ENCODE results near the gene SLC12A8.
A peak's percentile ranks its signal among the peaks of the same experiment; 100 is the strongest.

SLC12A8 gene

GRCh38 chr3:125054449-125055329, 157.9 kb downstream of the SLC12A8 start:
- TF ChIP-seq POLR2A (IDR thresholded peaks at IDR 0.05; ENCODE audit: low read depth, low read length) (no peak), POLR2AphosphoS5 (IDR thresholded peaks at IDR 0.05; ENCODE audit: low read depth, low read length) (peak; percentile 20; the same call in 1 of the 2 replicates)
- no peak for DNase-seq (ENCODE audit: insufficient read length)
- FAIRE-seq: peak; percentile 75

- DNase-seq (ENCODE audit: insufficient read length) (no peak), FAIRE-seq (peak; percentile 79)
- TF ChIP-seq TAF1 (IDR thresholded peaks at IDR 0.05; ENCODE audit: borderline replicate concordance, low read depth, low read length) (no peak), POLR2A (IDR thresholded peaks at IDR 0.05; ENCODE audit: low read depth, low read length) (no peak), POLR2AphosphoS5 (IDR thresholded peaks at IDR 0.05; ENCODE audit: low read depth, low read length) (no peak)
Measured at GRCh38 chr3:125054062-125054448, 158.5 kb downstream of the SLC12A8 start.

- no peak for FAIRE-seq
- TF ChIP-seq POLR2AphosphoS5 (IDR thresholded peaks at IDR 0.05; ENCODE audit: low read depth, low read length) (no peak), POLR2A (IDR thresholded peaks at IDR 0.05; ENCODE audit: low read depth, low read length) (no peak)
- DNase-seq (ENCODE audit: insufficient read length): no peak
Measured at GRCh38 chr3:125053304-125053699, 159.2 kb downstream of the SLC12A8 start.

DNA sequence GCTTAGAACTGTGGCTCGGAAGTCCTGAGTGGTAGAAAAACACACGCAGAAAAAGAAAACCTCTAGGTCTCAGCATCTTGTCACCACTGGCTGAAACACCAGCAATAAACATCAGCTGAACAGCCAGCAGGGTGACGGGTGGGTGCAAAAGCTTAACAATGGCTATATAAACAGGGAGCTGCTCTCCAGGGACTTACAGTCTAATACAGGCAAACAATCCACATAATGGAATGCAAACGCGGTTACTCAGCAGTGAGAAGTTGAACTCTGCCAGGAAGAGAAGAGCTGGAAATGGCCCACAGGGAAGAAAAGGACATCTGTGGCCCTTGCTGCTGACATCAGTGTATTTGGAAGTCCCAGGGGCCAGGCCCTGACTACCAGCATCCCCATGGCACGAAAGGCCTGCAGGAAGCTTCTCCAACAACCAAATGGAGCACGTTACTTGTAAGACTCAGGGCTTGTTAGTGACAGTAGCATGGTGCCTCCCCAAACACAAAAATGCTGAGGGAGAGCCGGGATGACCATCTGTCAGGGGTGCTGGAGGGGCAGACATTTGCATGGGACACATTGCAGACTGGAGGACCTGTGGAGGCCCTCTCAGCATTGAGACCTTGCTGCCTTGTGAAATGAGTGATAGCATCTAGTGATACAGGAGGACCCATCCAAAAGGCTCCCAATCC, 159.8 kb downstream of the SLC12A8 start:
- DNase-seq (ENCODE audit: insufficient read length) (no peak), FAIRE-seq (peak; percentile 42)
- TF ChIP-seq TAF1 (IDR thresholded peaks at IDR 0.05; ENCODE audit: borderline replicate concordance, low read depth, low read length) (no peak), POLR2A (IDR thresholded peaks at IDR 0.05; ENCODE audit: low read depth, low read length) (no peak), POLR2AphosphoS5 (IDR thresholded peaks at IDR 0.05; ENCODE audit: low read depth, low read length) (no peak)

DNA sequence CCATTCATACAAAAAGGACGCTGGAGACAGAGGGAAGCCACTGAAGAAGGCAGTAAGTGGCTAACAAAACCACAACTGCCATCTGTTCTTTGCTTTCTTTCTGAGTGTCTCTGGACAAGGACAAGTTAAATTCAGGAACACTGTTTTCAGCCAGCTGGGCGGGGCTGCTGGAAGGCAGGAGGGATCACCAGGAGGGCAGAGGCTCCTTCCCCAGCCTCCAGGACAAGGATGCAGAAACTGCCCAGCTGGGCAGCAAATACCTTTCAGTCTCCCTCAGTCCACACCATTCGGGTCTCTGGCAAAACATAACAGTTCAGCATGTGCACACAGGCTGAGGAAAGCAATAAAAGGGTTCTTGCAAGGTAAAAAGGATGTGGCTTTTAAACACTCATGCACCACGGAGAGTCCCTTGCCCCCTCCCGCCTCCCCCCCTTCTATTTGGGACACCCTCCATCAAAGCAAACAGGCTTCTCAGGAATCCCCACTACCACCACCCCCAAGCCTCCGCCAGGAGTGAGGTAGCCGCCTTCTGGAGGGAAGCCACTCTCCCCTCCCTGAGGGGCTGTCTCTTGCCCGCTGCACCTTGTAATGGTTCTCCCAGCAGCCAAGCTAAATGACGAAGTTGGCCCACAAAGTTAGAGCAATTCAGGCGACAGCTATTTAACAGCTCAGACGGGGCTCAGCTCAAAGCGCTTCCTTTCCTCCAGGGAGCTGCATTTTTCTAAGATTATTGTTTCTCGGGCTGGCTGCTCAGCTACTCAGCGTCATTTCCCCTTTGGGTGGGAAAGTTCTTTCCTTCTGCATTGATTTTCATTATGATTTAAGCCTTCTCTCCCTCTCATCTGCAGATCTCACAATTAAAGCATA, 160.6 kb downstream of the SLC12A8 start:
- FAIRE-seq (peak; percentile 82), DNase-seq (ENCODE audit: insufficient read length) (peak; percentile 29)
- TF ChIP-seq POLR2AphosphoS5 (IDR thresholded peaks at IDR 0.05; ENCODE audit: low read depth, low read length): no peak
- TF ChIP-seq POLR2A (IDR thresholded peaks at IDR 0.05; ENCODE audit: low read depth, low read length): no peak
- TF ChIP-seq TAF1 (IDR thresholded peaks at IDR 0.05; ENCODE audit: borderline replicate concordance, low read depth, low read length): no peak

- FAIRE-seq (no peak), DNase-seq (ENCODE audit: insufficient read length) (no peak)
- TF ChIP-seq POLR2AphosphoS5 (IDR thresholded peaks at IDR 0.05; ENCODE audit: low read depth, low read length): no peak
- no peak for TF ChIP-seq TAF1 (IDR thresholded peaks at IDR 0.05; ENCODE audit: borderline replicate concordance, low read depth, low read length)
- TF ChIP-seq POLR2A (IDR thresholded peaks at IDR 0.05; ENCODE audit: low read depth, low read length): no peak
Measured at GRCh38 chr3:125051205-125051604, 161.3 kb downstream of the SLC12A8 start.

DNA sequence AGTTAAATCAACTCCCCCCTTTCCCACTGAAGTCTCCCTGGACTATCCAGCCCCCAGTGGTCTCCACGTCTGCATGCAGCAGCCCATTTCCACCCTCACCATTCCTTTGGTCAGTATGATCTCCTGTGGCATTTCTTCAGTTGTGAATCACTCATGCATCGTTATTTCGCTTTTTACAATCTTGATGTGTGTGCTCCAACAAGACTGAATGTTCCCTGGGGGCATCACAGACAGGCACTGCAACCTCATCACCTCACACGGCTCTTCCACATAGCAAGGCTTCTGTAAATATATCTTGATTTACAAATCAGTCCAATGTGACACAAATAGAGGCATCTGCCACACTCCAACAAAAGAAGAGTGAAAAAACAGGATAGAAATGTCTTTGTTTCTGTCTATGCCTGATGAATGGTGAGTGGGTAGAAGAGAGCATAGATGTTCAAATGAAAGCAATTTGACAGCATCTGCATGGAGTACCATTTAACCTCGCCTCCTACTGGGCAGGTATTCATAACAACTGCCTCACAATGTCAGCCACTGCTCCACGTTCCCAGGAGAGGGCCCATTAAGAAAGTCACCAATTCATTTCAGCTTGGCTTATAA, 162.0 kb downstream of the SLC12A8 start:
- FAIRE-seq: peak; percentile 24
- TF ChIP-seq POLR2A (IDR thresholded peaks at IDR 0.05; ENCODE audit: low read depth, low read length) (no peak), POLR2AphosphoS5 (IDR thresholded peaks at IDR 0.05; ENCODE audit: low read depth, low read length) (no peak), TAF1 (IDR thresholded peaks at IDR 0.05; ENCODE audit: borderline replicate concordance, low read depth, low read length) (no peak)
- DNase-seq (ENCODE audit: insufficient read length): no peak

DNA sequence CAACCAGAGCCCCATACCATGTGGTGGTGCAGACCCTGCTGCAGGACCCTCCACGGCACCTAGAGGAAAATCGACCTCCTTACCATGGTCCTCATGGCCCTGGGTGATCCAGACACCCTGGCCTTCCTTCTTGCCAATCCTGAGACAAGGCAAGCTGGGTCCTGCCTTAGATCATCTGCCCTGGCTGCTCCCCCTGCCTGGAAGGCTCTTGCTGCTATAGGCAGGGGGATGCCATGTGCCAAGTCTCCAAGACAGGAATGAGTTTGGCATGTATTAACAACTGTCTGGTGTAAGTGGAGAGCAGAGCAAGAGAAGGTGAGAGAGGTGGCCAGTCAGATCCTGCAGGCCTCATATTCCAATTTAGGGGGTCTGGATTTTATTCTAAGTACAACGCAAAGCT, 164.3 kb downstream of the SLC12A8 start:
- FAIRE-seq (no peak), DNase-seq (ENCODE audit: insufficient read length) (no peak)
- TF ChIP-seq POLR2A (IDR thresholded peaks at IDR 0.05; ENCODE audit: low read depth, low read length) (no peak), POLR2AphosphoS5 (IDR thresholded peaks at IDR 0.05; ENCODE audit: low read depth, low read length) (no peak), TAF1 (IDR thresholded peaks at IDR 0.05; ENCODE audit: borderline replicate concordance, low read depth, low read length) (no peak)

GRCh38 chr3:125045965-125046364, 166.6 kb downstream of the SLC12A8 start:
- TF ChIP-seq POLR2AphosphoS5 (IDR thresholded peaks at IDR 0.05; ENCODE audit: low read depth, low read length) (no peak), POLR2A (IDR thresholded peaks at IDR 0.05; ENCODE audit: low read depth, low read length) (no peak), TAF1 (IDR thresholded peaks at IDR 0.05; ENCODE audit: borderline replicate concordance, low read depth, low read length) (no peak)
- DNase-seq (ENCODE audit: insufficient read length) (no peak), FAIRE-seq (no peak)

DNA sequence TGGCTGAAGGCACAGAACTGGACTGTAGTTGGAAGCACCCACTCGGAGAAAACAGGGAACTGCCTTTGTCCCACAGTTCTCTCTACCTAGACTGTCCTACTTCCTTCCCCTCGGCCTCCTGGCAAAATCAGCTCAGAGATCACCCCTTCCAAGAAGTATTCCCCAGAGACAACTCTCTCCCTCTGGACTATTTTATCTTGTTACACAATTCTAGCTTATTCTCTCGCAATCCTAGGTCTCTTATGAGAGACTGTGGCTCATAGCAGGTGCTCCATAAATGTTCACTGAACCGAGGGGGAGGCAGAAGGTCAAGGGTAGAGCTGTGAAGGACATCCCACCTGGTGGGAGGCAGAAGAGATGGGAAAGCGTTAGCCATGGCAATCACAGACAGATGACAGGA, 167.4 kb downstream of the SLC12A8 start:
- FAIRE-seq (no peak), DNase-seq (ENCODE audit: insufficient read length) (no peak)
- no peak for TF ChIP-seq POLR2AphosphoS5 (IDR thresholded peaks at IDR 0.05; ENCODE audit: low read depth, low read length)
- no peak for TF ChIP-seq POLR2A (IDR thresholded peaks at IDR 0.05; ENCODE audit: low read depth, low read length)
- TF ChIP-seq TAF1 (IDR thresholded peaks at IDR 0.05; ENCODE audit: borderline replicate concordance, low read depth, low read length): no peak

Measured in GM12892 (cell line).